Measurements from ENCODE around the gene PTGFR.

Gene PTGFR

GRCh38 chr1:78490861-78491450 is at the start of gene PTGFR:
TSS of gene PTGFR (plus strand) at chr1:78490974. CDS start at chr1:78492744, 1,770 bp downstream.
- no peak within 1 kb of the TSS for H3K4me3 ChIP-seq (ENCODE audit: low read depth, low read length)
- no peak for DNase-seq (ENCODE audit: low read depth)
- TF ChIP-seq POLR2A (IDR thresholded peaks at IDR 0.05; ENCODE audit: extremely low read depth, insufficient read length): no peak
- no peak for TF ChIP-seq CTCF (IDR thresholded peaks at IDR 0.05; ENCODE audit: low read depth, low read length)
- TF ChIP-seq MYC (IDR thresholded peaks at IDR 0.05; ENCODE audit: low read depth, low read length): no peak
- TF ChIP-seq MAX (IDR thresholded peaks at IDR 0.05; ENCODE audit: low read depth, low read length): no peak

GRCh38 chr1:78441921-78442320 is 48.9 kb upstream of the PTGFR start:
- H3K4me3 ChIP-seq (ENCODE audit: low read depth, low read length): no peak overlapping the region
- no peak for TF ChIP-seq POLR2A (IDR thresholded peaks at IDR 0.05; ENCODE audit: extremely low read depth, insufficient read length)
- no peak for TF ChIP-seq CTCF (IDR thresholded peaks at IDR 0.05; ENCODE audit: low read depth, low read length)
- TF ChIP-seq MAX (IDR thresholded peaks at IDR 0.05; ENCODE audit: low read depth, low read length): no peak
- no peak for TF ChIP-seq MYC (IDR thresholded peaks at IDR 0.05; ENCODE audit: low read depth, low read length)
- DNase-seq (ENCODE audit: low read depth): no peak

GRCh38 chr1:78447086-78447485 is 43.7 kb upstream of the PTGFR start:
- TF ChIP-seq CTCF (IDR thresholded peaks at IDR 0.05; ENCODE audit: low read depth, low read length): no peak
- TF ChIP-seq MYC (IDR thresholded peaks at IDR 0.05; ENCODE audit: low read depth, low read length): no peak
- no peak for DNase-seq (ENCODE audit: low read depth)
- no peak overlapping the region for H3K4me3 ChIP-seq (ENCODE audit: low read depth, low read length)

- no peak for TF ChIP-seq CTCF (IDR thresholded peaks at IDR 0.05; ENCODE audit: low read depth, low read length)
- TF ChIP-seq MAX (IDR thresholded peaks at IDR 0.05; ENCODE audit: low read depth, low read length): peak; percentile 21; the same call in 1 of the 2 replicates
- no peak for TF ChIP-seq POLR2A (IDR thresholded peaks at IDR 0.05; ENCODE audit: extremely low read depth, insufficient read length)
- no peak for TF ChIP-seq MYC (IDR thresholded peaks at IDR 0.05; ENCODE audit: low read depth, low read length)
- no peak overlapping the region for H3K4me3 ChIP-seq (ENCODE audit: low read depth, low read length)
- peak; percentile 35 for DNase-seq (ENCODE audit: low read depth)
These were observed 26.3 kb upstream of the PTGFR start for GRCh38 chr1:78464449-78464891.

GRCh38 chr1:78465143-78465542 is 25.6 kb upstream of the PTGFR start:
- no peak overlapping the region for H3K4me3 ChIP-seq (ENCODE audit: low read depth, low read length)
- no peak for DNase-seq (ENCODE audit: low read depth)
- TF ChIP-seq POLR2A (IDR thresholded peaks at IDR 0.05; ENCODE audit: extremely low read depth, insufficient read length): no peak
- no peak for TF ChIP-seq CTCF (IDR thresholded peaks at IDR 0.05; ENCODE audit: low read depth, low read length)
- TF ChIP-seq MYC (IDR thresholded peaks at IDR 0.05; ENCODE audit: low read depth, low read length): no peak
- TF ChIP-seq MAX (IDR thresholded peaks at IDR 0.05; ENCODE audit: low read depth, low read length): no peak

- DNase-seq (ENCODE audit: low read depth): no peak
- TF ChIP-seq MYC (IDR thresholded peaks at IDR 0.05; ENCODE audit: low read depth, low read length): no peak
- H3K4me3 ChIP-seq (ENCODE audit: low read depth, low read length): no peak overlapping the region
These were observed 22.3 kb upstream of the PTGFR start for GRCh38 chr1:78468521-78468920.

Measured in NB4 (cell line).